LNCAP (cell line): Measurements from ENCODE around the gene SLC22A31.

Experiments used
- CTCF ChIP-seq: fragments of 450-650 bp; IDR thresholded peaks from 2 replicates; pipeline ENCODE4 v1.5.1; 2017; ENCODE audit warnings: mild to moderate bottlenecking

SLC22A31 gene

GRCh38 chr16:89209522-89210044 is 9.2 kb upstream of the SLC22A31 start:
- TF ChIP-seq CTCF, result no peak

GRCh38 chr16:89207993-89208392 is 7.7 kb upstream of the SLC22A31 start:
- TF ChIP-seq CTCF, result no peak

- TF ChIP-seq CTCF, result no peak
These were observed 2.3 kb upstream of the SLC22A31 start for GRCh38 chr16:89202422-89203215.

DNA sequence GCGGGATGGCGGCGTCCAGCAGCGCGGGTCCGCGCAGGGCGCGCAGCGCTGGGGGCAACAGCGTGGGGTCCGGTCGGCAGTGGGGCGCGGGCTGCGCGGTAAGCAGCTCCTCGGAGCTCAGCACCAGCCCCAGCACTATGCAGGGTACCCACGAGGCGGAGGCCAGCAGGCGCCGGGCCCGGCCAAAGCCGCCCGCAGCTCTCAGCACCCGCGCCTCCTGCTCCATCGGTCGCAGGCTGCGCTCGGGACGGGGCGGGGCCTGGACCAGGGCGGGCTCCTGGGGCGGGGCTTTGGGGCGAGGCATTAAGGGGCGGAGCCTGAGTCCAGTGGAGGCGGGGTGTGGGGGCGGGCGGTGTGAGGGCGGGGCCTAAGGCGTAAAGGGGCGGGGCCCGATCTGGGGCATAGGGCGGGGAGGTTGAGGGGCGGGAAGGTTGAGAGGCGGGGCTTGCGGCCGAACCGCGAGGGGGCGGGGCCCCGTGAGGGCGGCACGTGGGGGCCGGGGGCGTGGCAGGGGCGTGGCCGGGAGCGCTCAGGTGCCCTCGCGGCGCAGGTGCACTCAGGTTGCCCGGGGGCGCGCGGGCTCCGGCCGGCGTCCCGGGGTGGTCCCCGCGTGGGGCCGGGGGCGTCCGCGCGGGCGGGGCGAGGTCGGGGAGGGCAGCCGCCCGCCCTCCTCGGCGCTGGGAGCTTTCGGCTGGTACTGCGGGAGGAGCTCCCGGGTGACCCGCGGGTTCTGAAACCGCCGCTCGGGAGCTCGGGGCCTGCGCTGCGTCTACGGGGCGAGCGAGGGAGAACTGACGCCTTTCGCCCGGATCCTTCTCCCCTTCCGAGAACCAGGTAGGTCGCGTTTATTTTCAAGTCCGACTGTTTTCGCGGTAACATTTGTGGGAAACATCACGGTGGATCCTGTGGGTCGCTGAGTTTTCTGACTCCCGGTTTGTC is 1.4 kb upstream of the SLC22A31 start:
- no peak for TF ChIP-seq CTCF

DNA sequence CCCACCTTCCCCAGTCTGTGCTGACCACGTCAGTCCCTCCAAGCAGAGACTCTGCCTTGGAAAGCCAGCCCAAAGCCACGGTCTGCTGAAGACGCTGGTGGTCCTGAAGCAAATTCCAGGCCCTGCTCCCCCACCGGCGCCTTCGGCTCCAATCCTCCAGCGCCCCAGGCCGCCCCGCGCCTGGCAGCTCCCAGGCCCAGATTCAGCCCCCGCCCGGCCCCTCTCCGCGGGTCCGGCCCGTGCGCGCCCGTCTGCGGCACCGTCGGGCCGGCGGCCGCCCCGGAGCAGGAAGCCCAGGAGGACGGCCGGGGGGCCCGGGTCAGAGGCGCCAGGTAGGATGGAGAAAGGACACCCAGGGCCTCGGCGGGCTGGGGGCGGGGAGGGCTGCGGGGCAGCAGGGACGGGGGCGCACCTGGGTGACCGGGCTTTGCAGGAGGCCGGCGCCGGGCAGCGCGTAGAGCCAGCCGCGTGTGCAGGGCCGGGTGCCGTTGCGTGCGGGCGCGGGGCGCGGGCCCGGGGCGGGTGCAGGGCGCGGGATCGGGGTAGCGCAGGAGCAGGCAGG is 594 bp upstream of the SLC22A31 start:
- TF ChIP-seq CTCF, result no peak

GRCh38 chr16:89199241-89200123 is 855 bp downstream of the SLC22A31 start:
- TF ChIP-seq CTCF, result no peak
